Activated naive CD8-positive, alpha-beta T cell treated with anti-CD3 and anti-CD28 coated beads, Interleukin-2, amount 10 ng/mL, durations not matched to agents 7 days and 5 days (primary cell): Measurements from ENCODE around the gene SCAF11. TPM values are rescaled to one million over a fixed set of nuclear protein-coding genes. Genes with fewer than 3 reads are reported as not detected.
A peak's percentile ranks its signal among the peaks of the same experiment; 100 is the strongest.

Source experiments
- ATAC-seq: fragments of 150-1000 bp; cut with Tn5 transposase; one replicate; pipeline ENCODE4 v1.10.0; 2021; ENCODE audit warnings: low read depth, moderate library complexity
- POLR2A ChIA-PET: fragments of 350-600 bp; sonication (Branson Sonifier 250); formaldehyde crosslinking; loops from one replicate; lab custom pipeline; 2021; ENCODE audit warnings: antibody characterized with exemption; lab: Charles Lee
- DNase-seq: peaks from one replicate; pipeline ENCODE4 v3.0.0; 2021
- H3K27ac Mint-ChIP-seq: one replicate; pipeline ENCODE4 v1.8.0; 2022; ENCODE audit warnings: mild to moderate bottlenecking, mixed read lengths
- H3K27me3 Mint-ChIP-seq: one replicate; pipeline ENCODE4 v1.8.0; 2022; ENCODE audit warnings: mild to moderate bottlenecking, moderate library complexity, mixed read lengths
- H3K36me3 Mint-ChIP-seq: one replicate; pipeline ENCODE4 v1.8.0; 2021; ENCODE audit warnings: mild to moderate bottlenecking, mixed read lengths
- H3K4me1 Mint-ChIP-seq: one replicate; pipeline ENCODE4 v1.8.0; 2021; ENCODE audit warnings: mixed read lengths
- H3K4me3 Mint-ChIP-seq: one replicate; pipeline ENCODE4 v1.8.0; 2022; ENCODE audit warnings: mild to moderate bottlenecking, moderate library complexity, mixed read lengths
- H3K9me3 Mint-ChIP-seq: one replicate; pipeline ENCODE4 v1.8.0; 2021; ENCODE audit warnings: mixed read lengths
- total RNA-seq, 2 experiments: library from RNA; stranded (reverse); gene quantifications; one replicate each; pipeline ENCODE4 v1.2.3, GENCODE V29; 2021

Gene SCAF11
- total RNA-seq, 2 experiments from 2014 or later, result 157 to 161 TPM

- POLR2A ChIA-PET, result no interaction called here
- H3K4me3 Mint-ChIP-seq, result no peak overlapping the region
- peaks cover 29% of the 10 kb centered on the region for H3K36me3 Mint-ChIP-seq
- DNase-seq, result no peak
- no peak for ATAC-seq
- H3K9me3 Mint-ChIP-seq, result no peaks in the 10 kb centered on the region
- no peak overlapping the region for H3K27ac Mint-ChIP-seq
- peaks cover 4% of the 10 kb centered on the region for H3K4me1 Mint-ChIP-seq
- H3K27me3 Mint-ChIP-seq, result no peaks in the 10 kb centered on the region
Measured at GRCh38 chr12:45933504-45933903, 56.9 kb downstream of the SCAF11 start.

- Mint-ChIP-seq H3K27me3 (no peaks in the 10 kb centered on the region), H3K4me3 (no peak overlapping the region), H3K9me3 (no peaks in the 10 kb centered on the region), H3K27ac (no peak overlapping the region), H3K4me1 (no peaks in the 10 kb centered on the region), H3K36me3 (peaks cover 39% of the 10 kb centered on the region)
- POLR2A ChIA-PET, result no interaction called here
- ATAC-seq (no peak), DNase-seq (no peak)
Measured at GRCh38 chr12:45930369-45930768, 60.0 kb downstream of the SCAF11 start.

GRCh38 chr12:45928309-45928708 is 62.1 kb downstream of the SCAF11 start:
- DNase-seq, result no peak
- Mint-ChIP-seq H3K4me1 (no peaks in the 10 kb centered on the region), H3K36me3 (peaks cover 45% of the 10 kb centered on the region), H3K27me3 (no peaks in the 10 kb centered on the region), H3K4me3 (no peak overlapping the region), H3K9me3 (no peaks in the 10 kb centered on the region), H3K27ac (peak overlapping the region; percentile 56)
- ATAC-seq, result no peak
- POLR2A ChIA-PET, result no interaction called here

DNA sequence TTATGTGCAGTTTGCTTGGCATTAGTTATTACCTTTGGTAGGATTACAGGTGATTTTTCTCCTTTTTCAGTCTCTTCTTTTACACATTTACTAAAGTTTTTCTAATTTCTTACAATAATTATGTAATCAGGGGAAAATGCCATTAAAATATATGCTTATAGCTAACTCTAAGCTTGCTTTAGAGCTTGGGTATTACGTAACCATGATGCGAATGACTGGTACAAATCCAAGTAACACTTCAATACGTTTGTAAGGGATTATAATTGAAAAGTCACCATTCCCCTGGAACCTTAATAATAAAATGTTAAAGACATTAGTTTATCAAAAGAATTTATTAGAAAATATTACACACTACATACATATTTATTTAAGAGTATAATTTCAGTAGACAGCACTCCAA is 71.6 kb downstream of the SCAF11 start:
- peaks cover 26% of the 10 kb centered on the region for H3K36me3 Mint-ChIP-seq
- no peak for ATAC-seq
- POLR2A ChIA-PET, result no interaction called here

GRCh38 chr12:45915405-45915804 is 75.0 kb downstream of the SCAF11 start:
- POLR2A ChIA-PET, result no interaction called here
- H3K4me3 Mint-ChIP-seq, result no peak overlapping the region
- peak overlapping the region; percentile 10 for H3K27ac Mint-ChIP-seq
- H3K4me1 Mint-ChIP-seq, result peaks cover 2% of the 10 kb centered on the region
- no peaks in the 10 kb centered on the region for H3K9me3 Mint-ChIP-seq
- DNase-seq (no peak), ATAC-seq (no peak)
- no peaks in the 10 kb centered on the region for H3K27me3 Mint-ChIP-seq
- peaks cover 15% of the 10 kb centered on the region for H3K36me3 Mint-ChIP-seq

More for the DNA sequence above, 71.6 kb downstream of the SCAF11 start:
- Mint-ChIP-seq H3K27ac (no peak overlapping the region), H3K4me3 (no peak overlapping the region), H3K4me1 (peaks cover 2% of the 10 kb centered on the region), H3K27me3 (no peaks in the 10 kb centered on the region), H3K9me3 (no peaks in the 10 kb centered on the region)
- no peak for DNase-seq

DNA sequence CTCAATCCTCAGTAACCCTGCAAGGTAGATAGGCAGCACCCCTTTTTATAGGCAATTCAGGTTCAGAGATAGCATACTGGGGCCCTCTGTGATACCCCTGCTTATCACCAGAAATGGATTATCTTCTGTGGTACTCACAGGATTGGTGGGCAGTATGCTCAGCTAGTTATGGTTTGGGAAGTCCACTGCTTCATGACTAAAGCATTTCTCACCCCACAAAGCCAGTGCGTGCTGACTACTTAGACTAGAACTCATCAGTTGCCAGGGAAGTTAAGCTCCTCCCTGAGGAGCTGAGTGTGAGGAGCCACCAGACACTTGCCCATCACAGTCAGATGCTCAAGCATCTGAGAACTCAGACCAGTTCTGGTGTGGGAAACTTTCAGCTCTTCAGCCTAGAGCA is 76.3 kb downstream of the SCAF11 start:
- no peak overlapping the region for H3K4me3 Mint-ChIP-seq
- H3K27ac Mint-ChIP-seq, result no peak overlapping the region
- DNase-seq (no peak), ATAC-seq (no peak)
- H3K36me3 Mint-ChIP-seq, result peaks cover 15% of the 10 kb centered on the region
- peaks cover 2% of the 10 kb centered on the region for H3K4me1 Mint-ChIP-seq
- no peaks in the 10 kb centered on the region for H3K27me3 Mint-ChIP-seq
- H3K9me3 Mint-ChIP-seq, result no peaks in the 10 kb centered on the region
- POLR2A ChIA-PET, result no interaction called here

DNA sequence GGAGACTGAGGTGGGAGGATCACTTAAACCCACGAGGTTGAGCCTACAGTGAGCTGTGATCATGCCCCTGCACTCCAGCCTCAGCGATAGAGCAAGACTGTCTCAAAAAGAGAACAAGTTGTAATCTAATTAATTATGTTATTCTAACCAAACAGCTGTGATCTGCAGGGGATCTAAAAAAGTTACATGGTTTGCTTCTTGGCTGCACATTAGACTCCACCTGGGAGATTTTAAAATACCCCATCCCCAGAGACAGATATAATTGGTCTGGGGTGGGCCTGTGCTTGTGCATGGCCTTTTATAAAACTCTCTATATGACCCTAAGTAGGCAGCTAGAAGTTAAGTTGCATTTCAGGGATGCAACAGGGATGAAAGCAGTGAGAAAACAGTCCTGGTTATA is 76.7 kb downstream of the SCAF11 start:
- H3K4me3 Mint-ChIP-seq, result no peak overlapping the region
- peaks cover 2% of the 10 kb centered on the region for H3K4me1 Mint-ChIP-seq
- POLR2A ChIA-PET, result no interaction called here
- no peak for DNase-seq
- no peaks in the 10 kb centered on the region for H3K9me3 Mint-ChIP-seq
- peaks cover 14% of the 10 kb centered on the region for H3K36me3 Mint-ChIP-seq
- no peak overlapping the region for H3K27ac Mint-ChIP-seq
- ATAC-seq, result no peak
- H3K27me3 Mint-ChIP-seq, result no peaks in the 10 kb centered on the region

DNA sequence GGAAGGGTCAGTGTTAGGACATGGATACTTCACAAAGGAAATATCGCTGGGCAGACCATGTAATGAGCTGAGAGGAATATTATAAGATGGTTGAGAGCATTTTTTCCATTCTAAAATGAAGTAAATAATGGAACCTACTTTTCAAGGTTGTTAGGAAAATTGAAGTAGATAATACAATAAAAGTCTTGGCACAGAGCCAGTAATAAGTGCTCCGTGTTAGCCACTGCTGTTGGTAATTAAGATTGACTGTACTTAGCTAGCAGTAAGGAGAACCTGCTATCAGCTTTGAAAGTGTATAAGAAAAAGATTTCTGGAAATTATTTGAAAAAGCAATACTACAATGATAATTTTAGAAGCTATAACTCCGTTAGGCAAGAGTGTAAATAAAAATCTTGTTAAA is 77.6 kb downstream of the SCAF11 start:
- H3K4me1 Mint-ChIP-seq, result peaks cover 2% of the 10 kb centered on the region
- no peak for ATAC-seq
- H3K9me3 Mint-ChIP-seq, result no peaks in the 10 kb centered on the region
- no peaks in the 10 kb centered on the region for H3K27me3 Mint-ChIP-seq
- H3K27ac Mint-ChIP-seq, result no peak overlapping the region
- no peak overlapping the region for H3K4me3 Mint-ChIP-seq
- H3K36me3 Mint-ChIP-seq, result peaks cover 12% of the 10 kb centered on the region
- no peak for DNase-seq
- POLR2A ChIA-PET, result no interaction called here

DNA sequence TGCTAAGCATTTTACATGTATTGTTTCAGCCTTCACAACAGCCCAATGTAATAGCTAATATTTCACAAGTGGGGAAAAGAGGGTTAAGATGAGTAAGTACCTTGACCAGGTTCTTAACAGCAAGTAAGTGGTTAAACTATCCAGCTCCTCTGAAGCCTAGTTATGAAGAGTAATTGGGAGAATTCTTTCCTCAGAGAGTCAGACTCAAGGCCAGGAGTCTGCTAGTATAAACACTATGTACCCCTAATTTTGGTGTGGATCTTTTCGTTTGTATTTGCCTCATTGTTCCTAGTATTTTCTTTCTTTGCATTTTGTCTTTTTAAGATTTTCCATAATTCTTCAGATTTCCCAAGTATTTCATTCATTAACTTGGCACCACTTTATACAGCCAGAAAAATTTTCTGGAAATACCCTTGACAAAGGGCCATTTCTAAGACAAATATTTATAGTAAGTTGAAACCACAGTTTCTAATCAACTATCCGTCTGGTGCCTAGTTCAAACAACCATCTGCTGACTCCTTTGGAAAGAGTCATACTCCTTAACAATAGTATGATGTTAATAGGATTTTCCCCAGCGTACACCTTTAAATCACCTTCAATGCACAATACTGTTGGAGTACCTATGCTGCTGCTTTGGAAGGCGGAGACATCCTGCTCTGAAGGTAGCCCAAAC is 81.2 kb downstream of the SCAF11 start:
- Mint-ChIP-seq H3K36me3 (peaks cover 18% of the 10 kb centered on the region), H3K9me3 (no peaks in the 10 kb centered on the region), H3K27me3 (no peaks in the 10 kb centered on the region), H3K4me1 (no peaks in the 10 kb centered on the region), H3K4me3 (no peak overlapping the region), H3K27ac (no peak overlapping the region)
- no peak for DNase-seq
- no peak for ATAC-seq
- POLR2A ChIA-PET, result no interaction called here

DNA sequence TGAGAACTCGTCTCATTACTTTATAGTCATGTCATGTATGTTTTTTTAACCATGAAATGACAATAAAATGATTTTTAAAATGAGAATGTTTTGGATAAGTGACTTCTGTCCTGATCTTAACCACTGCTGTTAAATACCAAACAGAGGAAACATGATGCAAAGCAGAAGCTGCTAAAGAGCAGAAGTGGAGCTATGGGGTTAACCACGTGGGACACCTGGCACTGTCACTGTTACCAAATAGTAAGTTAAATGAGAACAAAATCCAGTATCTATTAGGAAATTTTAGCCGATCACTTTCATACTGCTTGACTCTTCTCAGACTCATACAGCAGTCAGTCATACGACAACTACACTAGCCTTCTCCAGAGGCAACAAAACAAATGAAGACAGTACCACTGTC is 82.4 kb downstream of the SCAF11 start:
- H3K27ac Mint-ChIP-seq, result no peak overlapping the region
- DNase-seq (no peak), ATAC-seq (no peak)
- H3K9me3 Mint-ChIP-seq, result no peaks in the 10 kb centered on the region
- no peak overlapping the region for H3K4me3 Mint-ChIP-seq
- peaks cover 21% of the 10 kb centered on the region for H3K36me3 Mint-ChIP-seq
- POLR2A ChIA-PET, result no interaction called here
- no peaks in the 10 kb centered on the region for H3K4me1 Mint-ChIP-seq
- no peaks in the 10 kb centered on the region for H3K27me3 Mint-ChIP-seq

DNA sequence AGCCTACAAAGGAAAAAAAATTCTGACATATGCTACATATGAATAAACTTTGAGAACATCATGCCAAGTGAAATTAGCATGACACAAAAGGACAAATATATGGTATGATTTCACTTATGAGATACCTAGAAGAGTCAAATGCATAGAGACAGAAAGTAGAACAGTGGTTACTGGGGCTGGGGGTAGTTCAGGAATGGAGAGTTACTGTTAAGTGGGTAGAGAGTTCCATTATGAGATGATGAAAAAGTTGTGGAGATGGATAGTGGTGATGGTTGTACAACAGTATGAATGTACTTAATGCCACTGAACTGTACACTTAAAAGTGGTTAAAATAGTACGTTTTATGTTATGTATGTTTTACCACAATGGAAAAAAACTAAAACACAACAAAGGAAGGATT is 92.3 kb downstream of the SCAF11 start:
- Mint-ChIP-seq H3K36me3 (peaks cover 44% of the 10 kb centered on the region), H3K4me1 (peaks cover 9% of the 10 kb centered on the region), H3K27me3 (no peaks in the 10 kb centered on the region), H3K4me3 (no peak overlapping the region), H3K27ac (no peak overlapping the region), H3K9me3 (peaks cover 2% of the 10 kb centered on the region)
- ATAC-seq (no peak), DNase-seq (no peak)
- POLR2A ChIA-PET, result no interaction called here

- Mint-ChIP-seq H3K4me1 (peaks cover 20% of the 10 kb centered on the region), H3K36me3 (peaks cover 46% of the 10 kb centered on the region)
Measured at GRCh38 chr12:45895961-45896360, 94.4 kb downstream of the SCAF11 start.

GRCh38 chr12:45893240-45893639 is 97.1 kb downstream of the SCAF11 start:
- Mint-ChIP-seq H3K4me1 (peaks cover 20% of the 10 kb centered on the region), H3K27me3 (no peaks in the 10 kb centered on the region), H3K36me3 (peaks cover 38% of the 10 kb centered on the region), H3K27ac (no peak overlapping the region), H3K9me3 (peaks cover 3% of the 10 kb centered on the region), H3K4me3 (no peak overlapping the region)
- POLR2A ChIA-PET, result no interaction called here
- ATAC-seq (no peak), DNase-seq (no peak)

More at GRCh38 chr12:45895961-45896360, 94.4 kb downstream of the SCAF11 start:
- H3K27ac Mint-ChIP-seq, result no peak overlapping the region
- POLR2A ChIA-PET, result no interaction called here
- ATAC-seq (no peak), DNase-seq (no peak)
- no peak overlapping the region for H3K4me3 Mint-ChIP-seq
- H3K27me3 Mint-ChIP-seq, result no peaks in the 10 kb centered on the region
- peaks cover 4% of the 10 kb centered on the region for H3K9me3 Mint-ChIP-seq

DNA sequence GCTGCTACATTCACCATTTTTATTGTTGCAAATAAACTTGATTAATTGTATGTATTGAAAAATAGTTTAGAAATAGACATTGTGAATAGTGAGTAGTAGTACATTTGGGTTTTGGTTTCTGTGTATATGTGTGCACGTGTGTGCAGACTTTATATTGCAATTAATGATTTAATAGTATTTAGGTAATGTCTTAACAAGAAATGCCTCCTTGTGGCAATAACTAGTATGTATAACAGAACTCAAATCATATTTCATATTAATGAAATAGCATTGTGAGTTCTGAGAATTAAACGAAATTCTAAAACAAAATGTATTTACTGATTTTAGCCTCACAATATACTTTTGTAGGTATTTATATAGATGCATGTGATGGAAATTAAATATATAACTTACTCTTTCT is 100.1 kb downstream of the SCAF11 start:
- DNase-seq (no peak), ATAC-seq (no peak)
- no peaks in the 10 kb centered on the region for H3K27me3 Mint-ChIP-seq
- H3K4me3 Mint-ChIP-seq, result no peak overlapping the region
- H3K27ac Mint-ChIP-seq, result no peak overlapping the region
- peaks cover 17% of the 10 kb centered on the region for H3K4me1 Mint-ChIP-seq
- H3K9me3 Mint-ChIP-seq, result peaks cover 3% of the 10 kb centered on the region
- H3K36me3 Mint-ChIP-seq, result peaks cover 34% of the 10 kb centered on the region
- POLR2A ChIA-PET, result no interaction called here
